Fibroblast of villous mesenchyme (primary cell): ENCODE results near the gene SERINC1. TPM values are rescaled to one million over a fixed set of nuclear protein-coding genes. Genes with fewer than 3 reads are reported as not detected.

ENCODE experiments used
- DNase-seq: peaks from one replicate; pipeline ENCODE4 v3.0.0-alpha.2; 2010; ENCODE audit warnings: low read depth
- H3K4me3 ChIP-seq: 2 replicates; pipeline ENCODE4 v1.5.1; 2011; ENCODE audit warnings: low read depth, mild to moderate bottlenecking, low read length
- CTCF ChIP-seq: IDR thresholded peaks from 2 replicates; pipeline ENCODE4 v1.5.1; 2012; ENCODE audit warnings: low read depth, mild to moderate bottlenecking, low read length; ENCODE audit not compliant: insufficient read depth
- total RNA-seq: library from RNA; depleted of rRNA; stranded (reverse); fragments of >200 nt; gene quantifications from 2 replicates; pipeline ENCODE4 v1.2.3, GENCODE V29; 2012

SERINC1 gene
- total RNA-seq, 1 donor = 246 TPM

DNA sequence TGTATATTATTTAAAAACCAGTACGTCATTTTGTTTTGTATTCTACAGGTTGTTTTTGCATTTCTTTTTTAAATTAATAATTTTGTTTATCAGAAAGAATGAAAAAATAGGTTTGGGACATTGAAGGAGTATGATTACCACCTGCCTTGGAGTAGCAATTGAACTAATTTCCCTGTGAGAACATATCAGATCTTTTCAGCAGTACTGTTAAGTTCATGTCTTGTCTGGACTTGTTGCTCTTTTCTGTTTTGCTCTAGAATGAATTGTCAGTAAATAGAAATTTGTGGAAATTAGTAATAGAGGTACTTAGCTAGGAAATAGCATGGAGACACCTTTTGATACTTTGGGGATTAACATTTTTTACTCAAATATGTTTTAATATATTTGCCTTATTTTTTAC, 47.9 kb downstream of the SERINC1 start:
- DNase-seq = no peak
- TF ChIP-seq CTCF = no peak
- H3K4me3 ChIP-seq = no peak overlapping the region

DNA sequence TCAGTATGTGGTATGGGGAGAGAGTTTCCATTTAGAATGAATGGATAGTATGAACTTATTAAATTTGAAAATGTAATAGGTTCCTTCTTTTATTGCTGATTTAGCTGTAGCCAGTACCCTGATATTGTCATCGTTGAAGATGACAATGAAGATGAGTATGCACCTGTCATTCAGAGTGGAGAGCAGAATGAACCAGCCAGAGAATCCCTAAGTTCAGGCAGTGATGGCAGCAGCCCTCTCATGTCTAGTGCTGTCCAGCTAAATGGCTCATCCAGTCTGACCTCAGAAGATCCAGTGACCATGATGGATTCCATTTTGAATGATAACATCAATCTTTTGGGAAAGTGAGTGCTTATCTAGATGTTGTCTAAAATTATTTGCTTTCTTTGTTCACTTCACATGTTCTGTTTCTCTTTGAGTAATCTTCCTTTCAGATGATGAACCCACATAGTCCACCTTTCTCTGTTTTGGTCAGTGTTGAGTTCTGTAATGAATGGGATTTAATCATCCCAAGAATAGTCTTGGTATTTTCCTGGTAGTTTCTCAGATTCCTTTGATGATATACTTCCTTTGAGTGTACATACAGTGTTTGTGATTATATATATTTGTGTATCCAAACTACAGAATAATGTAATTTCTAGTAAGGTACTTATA, 48.9 kb downstream of the SERINC1 start:
- no peak for DNase-seq
- TF ChIP-seq CTCF = no peak

DNA sequence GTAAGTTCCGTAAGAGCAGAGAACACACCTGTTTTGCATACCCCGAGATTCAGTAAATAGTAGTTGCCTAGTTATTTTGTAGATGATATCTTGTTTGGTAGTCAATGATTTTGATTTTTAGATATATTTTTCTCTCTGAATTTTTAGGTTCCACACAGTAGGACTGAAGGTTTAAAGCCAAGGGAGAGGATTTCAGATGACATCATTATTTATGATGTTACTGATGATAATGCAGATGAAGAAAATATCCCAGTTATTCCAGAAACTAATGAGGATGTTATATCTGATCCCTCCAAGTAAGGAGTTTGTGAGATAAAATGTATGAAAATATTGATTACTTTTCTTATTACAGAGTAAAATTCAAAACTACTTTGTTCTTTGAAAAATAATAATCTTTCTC, 49.6 kb downstream of the SERINC1 start:
- DNase-seq = no peak
- no peak for TF ChIP-seq CTCF
- no peak overlapping the region for H3K4me3 ChIP-seq

More for the DNA sequence above, 48.9 kb downstream of the SERINC1 start:
- no peak overlapping the region for H3K4me3 ChIP-seq

GRCh38 chr6:122416825-122417224, 54.8 kb downstream of the SERINC1 start:
- DNase-seq = no peak
- H3K4me3 ChIP-seq = no peak overlapping the region
- no peak for TF ChIP-seq CTCF

- TF ChIP-seq CTCF = no peak
- no peak for DNase-seq
- H3K4me3 ChIP-seq = no peak overlapping the region
Observed at GRCh38 chr6:122412001-122412400, 59.6 kb downstream of the SERINC1 start.

- TF ChIP-seq CTCF = no peak
- no peak for DNase-seq
- no peak overlapping the region for H3K4me3 ChIP-seq
Observed at GRCh38 chr6:122408702-122409458, 62.7 kb downstream of the SERINC1 start.

DNA sequence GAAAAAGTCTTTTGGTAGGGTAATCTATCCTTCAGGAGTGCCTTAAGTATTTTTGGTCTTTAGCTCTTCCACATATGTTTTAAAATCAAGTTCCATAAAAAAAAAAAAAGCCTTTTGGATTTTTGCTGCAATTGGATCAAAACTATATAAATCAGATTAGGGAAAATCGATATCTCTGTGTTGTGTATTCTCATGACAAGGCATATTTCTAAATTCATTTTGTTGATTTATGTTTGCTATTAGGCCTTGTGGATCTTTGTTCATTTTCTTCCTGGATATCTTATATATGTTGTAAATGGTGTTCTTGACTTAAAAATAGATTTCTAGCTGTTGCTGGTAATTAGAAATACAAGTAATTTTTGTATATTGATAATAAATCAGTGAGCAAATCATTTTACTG, 63.4 kb downstream of the SERINC1 start:
- no peak overlapping the region for H3K4me3 ChIP-seq
- no peak for DNase-seq
- no peak for TF ChIP-seq CTCF
